ENCODE measurements around the gene VSIG10L.

Gene VSIG10L

DNA sequence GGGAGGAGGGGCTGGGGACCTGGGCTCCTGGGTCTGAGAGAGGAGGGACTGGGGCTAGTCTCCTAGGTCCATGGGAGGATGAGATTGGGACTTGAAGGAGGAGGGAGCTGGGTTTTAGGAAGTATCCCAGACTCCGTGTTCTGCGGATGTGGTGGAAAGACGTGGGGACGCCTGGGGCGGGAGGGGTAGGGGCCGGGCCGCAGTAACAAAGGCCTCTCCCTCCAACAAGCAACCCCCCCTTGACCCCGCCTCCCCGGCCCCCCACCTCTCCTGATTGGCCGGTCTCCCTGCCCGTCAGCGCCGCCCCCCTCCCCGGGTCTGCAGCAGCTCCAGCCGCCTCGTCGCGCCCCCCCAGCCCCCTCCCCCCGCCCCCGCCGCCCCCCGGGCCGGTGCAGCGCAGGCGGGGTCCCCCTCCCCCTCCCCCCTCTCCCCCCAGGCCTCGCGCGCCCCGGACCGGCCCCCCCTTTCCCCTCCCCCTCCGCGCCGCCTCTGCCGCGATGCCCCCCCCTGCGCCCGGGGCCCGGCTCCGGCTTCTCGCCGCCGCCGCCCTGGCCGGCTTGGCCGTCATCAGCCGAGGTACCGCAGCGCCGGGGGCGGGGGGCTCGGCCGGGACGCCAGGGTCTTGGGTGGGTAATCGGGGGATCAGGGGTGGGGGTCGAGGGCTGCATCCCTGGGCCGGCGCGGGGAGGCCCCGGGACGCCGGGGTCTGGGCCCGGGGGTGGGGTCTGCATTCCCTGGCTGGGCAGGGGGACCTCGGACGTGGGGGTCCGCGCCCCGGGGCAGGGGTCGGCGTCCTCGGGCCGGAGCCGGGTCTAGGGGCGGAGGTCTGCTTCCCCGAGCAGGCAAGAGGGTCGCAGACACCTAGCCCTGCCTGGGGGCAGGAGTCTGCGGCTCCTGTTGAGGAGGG lies 30.3 kb downstream of the VSIG10L start, which contains the start of gene IGLON5:
Gene IGLON5 (plus strand): TSS at position 294 of the 907 bp plus-strand sequence. CDS start 204 bp downstream, at position 498.
- DNase-seq: no peak

GRCh38 chr19:51305479-51305878 lies 36.5 kb downstream of the VSIG10L start:
- no peak for DNase-seq

- no peak for DNase-seq
Observed at GRCh38 chr19:51301266-51301665, 40.7 kb downstream of the VSIG10L start.

GRCh38 chr19:51297406-51297805 lies 44.5 kb downstream of the VSIG10L start:
- DNase-seq: no peak

- no peak for DNase-seq
Observed at GRCh38 chr19:51296336-51297093, 45.4 kb downstream of the VSIG10L start.

DNA sequence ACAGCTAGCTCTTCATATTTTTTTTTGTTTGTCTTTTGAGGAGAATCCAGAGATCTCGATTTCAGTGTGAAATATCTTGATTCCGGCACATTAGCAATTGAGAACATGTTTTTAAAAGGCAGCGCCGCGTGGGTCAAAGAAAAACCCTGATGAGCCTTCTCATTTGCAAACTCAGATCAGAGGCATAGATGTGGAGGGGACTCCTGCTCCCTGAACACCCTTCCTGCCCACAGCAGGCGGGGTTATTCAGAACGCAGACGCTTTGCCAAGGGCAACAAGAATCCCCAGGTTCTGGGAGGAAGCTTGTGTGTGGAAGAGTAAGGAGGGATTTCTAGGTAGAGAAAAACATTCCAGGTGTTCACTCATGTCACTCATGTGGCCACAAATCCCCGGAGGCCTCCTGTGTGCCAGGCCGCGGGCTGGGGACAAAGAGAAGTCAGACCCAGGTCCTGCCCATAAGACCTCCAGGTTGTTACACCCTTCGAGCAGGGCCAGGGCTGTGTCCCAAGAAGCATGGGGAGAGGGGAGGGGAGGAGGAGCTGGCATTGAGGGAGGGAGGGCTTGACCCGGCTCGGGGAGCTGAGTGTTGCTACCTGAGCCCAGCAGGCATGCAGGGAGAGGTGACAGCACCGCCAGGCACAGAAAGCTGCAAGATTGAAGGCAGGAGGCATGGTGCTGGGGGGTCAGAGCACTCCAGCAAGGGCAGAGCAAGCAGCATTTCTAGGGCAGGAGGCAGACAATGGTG lies 46.4 kb downstream of the VSIG10L start:
- DNase-seq: no peak

- DNase-seq: no peak
Observed at GRCh38 chr19:51294977-51295375, 47.0 kb downstream of the VSIG10L start.

DNA sequence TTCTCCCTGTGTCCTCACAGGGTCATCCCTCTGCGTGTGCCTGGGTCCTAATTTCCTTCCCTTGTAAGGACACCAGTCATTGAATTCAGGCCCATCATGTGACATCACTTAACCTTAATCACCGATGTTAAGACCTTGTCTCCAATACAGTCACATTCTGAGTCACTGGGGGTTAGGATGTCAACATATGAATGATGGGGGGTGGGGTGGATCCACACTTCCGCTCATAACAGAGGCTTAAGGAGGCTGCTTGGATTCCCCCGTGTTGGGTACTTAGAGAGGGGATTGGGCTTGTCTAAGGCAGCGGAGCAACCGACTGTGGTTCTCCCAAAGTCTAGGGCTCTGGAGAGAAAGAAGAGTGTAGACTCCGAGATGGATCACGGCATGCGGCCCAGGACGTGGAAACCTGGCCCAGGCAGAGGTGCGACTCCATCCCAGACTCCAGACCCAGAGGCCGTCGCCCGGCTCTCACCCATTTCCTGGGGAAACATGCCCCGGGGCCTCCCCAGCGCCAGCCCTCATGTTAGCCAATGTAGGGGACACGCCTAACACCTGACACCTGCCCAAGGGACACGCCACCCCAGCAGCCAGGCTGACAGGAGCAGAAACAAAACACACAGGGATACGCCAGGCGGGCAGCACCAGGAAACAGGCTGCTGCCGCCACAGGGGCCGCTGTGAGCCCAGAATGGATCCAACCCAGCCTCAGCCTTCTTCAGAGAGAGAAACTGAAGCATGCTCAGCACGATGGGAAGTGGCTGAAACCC lies 47.5 kb downstream of the VSIG10L start:
- DNase-seq: no peak

GRCh38 chr19:51293571-51294210 lies 48.2 kb downstream of the VSIG10L start:
- DNase-seq: no peak

DNA sequence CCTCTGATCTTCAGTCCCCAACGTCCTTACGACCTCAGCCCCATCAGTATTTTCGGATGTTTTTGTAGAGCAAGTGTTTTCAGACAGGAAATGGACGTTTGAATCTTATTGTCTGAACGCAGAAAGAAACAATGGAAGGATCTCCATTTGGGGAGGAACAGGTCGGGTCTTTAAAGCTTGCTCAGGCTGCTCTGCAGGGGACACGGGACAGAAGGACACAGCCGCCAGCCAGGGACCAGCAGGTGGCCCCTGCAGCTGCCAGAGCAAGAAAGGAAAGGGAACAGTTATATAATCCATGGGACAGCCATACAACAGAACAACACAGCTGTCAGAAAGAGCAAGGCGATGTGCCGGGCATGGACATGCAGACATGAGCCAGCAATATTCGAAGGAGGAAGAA lies 49.0 kb downstream of the VSIG10L start:
- no peak for DNase-seq

GRCh38 chr19:51289635-51290034 lies 52.3 kb downstream of the VSIG10L start:
- DNase-seq: no peak

GRCh38 chr19:51285682-51286081 lies 56.3 kb downstream of the VSIG10L start:
- no peak for DNase-seq

- DNase-seq: no peak
Observed at GRCh38 chr19:51282335-51282734, 59.6 kb downstream of the VSIG10L start.
